Measurements from ENCODE around the gene CGB7.
"Not testable (repeated sequence)": the region's sequence is repeated elsewhere in the genome, so short reads cannot be mapped to it uniquely, and the experiment has no call there.

Gene CGB7

DNA sequence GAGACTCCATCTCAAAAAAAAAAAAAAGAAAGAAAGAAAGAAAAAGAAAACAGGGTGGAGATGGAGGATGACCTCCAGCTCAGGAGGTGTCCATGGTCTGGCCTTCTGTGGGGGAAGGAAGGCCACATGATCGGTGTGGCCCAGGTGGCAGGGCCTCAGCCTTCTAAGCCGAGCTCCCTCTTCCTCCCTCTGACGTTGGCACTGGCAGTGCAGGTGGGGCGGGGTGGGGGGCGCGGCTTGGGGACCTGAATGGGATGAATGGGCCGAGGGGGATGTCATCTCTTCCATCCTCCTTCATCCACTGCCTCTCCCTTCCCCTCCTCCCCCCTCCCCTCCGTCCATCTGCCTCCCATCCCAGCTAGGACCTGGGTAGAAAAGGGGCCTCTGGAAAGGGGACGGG is 17.8 kb downstream of the CGB7 start:
- DNase-seq: not testable (repeated sequence)

GRCh38 chr19:49038557-49039276 is 18.8 kb downstream of the CGB7 start:
- DNase-seq: not testable (repeated sequence)

GRCh38 chr19:49038111-49038510 is 19.4 kb downstream of the CGB7 start:
- not testable (repeated sequence) for DNase-seq

DNA sequence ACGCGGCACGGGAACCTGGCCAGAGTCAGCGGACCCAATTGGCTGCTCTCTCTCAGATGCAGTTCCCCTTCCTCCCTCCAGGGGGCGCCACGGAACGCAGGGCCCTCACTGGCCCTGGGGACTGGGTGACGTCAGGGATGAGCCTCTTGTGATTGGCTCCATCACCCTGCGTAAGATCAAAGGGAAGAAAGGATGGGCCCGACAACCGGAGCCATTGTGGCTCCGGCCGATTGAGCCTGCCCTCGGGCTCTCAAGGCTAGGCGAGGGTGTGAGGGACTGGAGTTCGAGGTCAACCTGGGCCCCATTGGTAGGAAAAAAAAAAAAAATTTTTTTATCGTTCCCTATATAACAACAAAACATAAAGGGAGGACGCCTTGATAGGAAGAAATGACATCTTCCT is 20.7 kb downstream of the CGB7 start, which contains the start of gene CGB1:
TSS of gene CGB1 (minus strand) at position 81 of the 400 bp plus-strand sequence. CDS start 184 bp downstream, outside the sequence.
- DNase-seq: peak; percentile 46 to 56 (median 55)

GRCh38 chr19:49031642-49032301 is 25.8 kb downstream of the CGB7 start, which contains the start of gene CGB2:
Gene CGB2, plus strand, starts transcription at chr19:49031890. Its CDS starts 206 bp downstream, at chr19:49032096.
- DNase-seq: peak; percentile 44 to 57 (median 57)

DNA sequence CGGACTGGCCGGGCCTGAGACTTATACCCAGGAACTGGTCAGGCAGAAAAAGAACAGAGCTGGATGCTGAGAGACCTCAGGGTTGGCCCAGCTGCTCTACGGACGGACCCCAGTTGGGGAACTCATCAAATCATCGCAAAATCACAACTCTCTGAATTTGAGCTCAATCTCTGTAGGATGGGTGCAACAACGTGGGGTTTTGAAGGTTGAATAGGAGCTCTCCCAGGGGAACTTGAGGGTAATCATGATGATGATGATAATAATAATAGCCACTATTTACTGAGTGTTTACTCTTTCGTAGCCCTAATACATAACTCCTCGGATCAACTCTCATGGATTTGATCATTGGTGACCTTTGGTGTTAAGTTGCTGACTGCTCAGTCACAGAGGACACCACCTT is 27.2 kb downstream of the CGB7 start:
- not testable (repeated sequence) for DNase-seq

- DNase-seq: not testable (repeated sequence)
These were observed 27.8 kb downstream of the CGB7 start for GRCh38 chr19:49029749-49030148.

GRCh38 chr19:49028686-49029085 is 28.9 kb downstream of the CGB7 start:
- DNase-seq: not testable (repeated sequence)

GRCh38 chr19:49025599-49025998 is 31.9 kb downstream of the CGB7 start:
- DNase-seq: not testable (repeated sequence)

DNA sequence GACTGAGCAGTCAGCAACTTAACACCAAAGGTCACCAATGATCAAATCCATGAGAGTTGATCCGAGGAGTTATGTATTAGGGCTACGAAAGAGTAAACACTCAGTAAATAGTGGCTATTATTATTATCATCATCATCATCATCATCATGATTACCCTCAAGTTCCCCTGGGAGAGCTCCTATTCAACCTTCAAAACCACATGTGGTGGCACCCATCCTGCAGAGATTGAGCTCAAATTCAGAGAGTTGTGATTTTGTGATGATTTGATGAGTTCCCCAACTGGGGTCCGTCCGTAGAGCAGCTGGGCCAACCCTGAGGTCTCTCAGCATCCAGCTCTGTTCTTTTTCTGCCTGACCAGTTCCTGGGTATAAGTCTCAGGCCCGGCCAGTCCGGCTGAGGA is 32.5 kb downstream of the CGB7 start:
- not testable (repeated sequence) for DNase-seq

- not testable (repeated sequence) for DNase-seq
These were observed 33.3 kb downstream of the CGB7 start, which contains the start of gene CGB3 for GRCh38 chr19:49024233-49024632. Gene CGB3, minus strand, starts transcription at chr19:49024333. Its CDS starts 362 bp downstream, at chr19:49023971.

GRCh38 chr19:49022116-49022515 is 35.4 kb downstream of the CGB7 start:
- peak; percentile 48 to 62 (median 51) for DNase-seq

DNA sequence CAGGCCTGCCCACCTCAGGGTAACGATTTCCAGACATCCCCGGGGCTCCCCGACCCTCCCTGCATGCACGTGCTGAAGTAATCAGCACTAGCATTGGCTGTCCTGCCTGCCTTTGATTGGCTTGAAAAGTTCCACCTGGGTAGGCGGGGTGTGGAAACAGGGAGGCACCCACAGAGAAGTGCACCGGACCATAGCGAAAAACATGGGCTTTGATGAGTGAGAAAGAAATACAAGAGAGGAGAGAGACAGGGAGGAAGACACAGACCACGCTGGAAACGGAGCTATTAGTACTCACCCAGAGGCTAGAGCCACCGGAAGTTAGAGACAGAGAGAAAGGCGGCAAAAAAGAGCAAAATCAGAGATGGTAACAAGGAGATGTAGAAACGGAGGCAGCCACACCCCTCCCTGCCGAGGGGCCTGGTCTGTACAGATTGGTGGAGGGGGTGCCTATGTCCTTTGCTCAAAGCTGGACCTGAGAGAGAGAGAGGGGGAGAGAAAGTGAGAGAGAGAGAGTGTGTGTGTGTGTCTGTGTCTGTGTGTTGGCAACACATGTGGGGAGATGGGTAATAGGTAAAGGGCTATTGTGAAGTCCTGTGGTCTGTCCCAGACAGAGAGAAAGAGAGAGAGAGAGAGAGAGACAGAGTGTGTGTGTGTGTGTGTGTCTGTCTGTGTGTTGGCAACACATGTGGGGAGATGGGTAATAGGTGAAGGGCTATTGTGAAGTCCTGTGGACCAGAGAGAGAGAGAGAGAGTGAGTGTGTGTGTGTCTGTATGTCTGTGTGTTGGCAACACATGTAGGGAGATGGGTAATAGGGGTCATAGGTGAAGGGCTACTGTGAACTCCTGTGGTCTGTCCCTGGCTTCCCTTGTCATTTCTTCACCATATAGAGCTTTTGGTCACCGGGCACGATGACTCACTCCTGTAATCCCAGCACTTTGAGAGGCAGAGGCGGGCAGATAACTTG is 36.3 kb downstream of the CGB7 start:
- peak; percentile 47 to 61 (median 54) for DNase-seq

GRCh38 chr19:49020342-49020741 is 37.2 kb downstream of the CGB7 start:
- DNase-seq: no peak

GRCh38 chr19:49019242-49019932 is 38.2 kb downstream of the CGB7 start:
- peak; percentile 45 to 77 (median 59) for DNase-seq

- peak in 1 of 3 donors; percentile 26 for DNase-seq
These were observed 38.9 kb downstream of the CGB7 start for GRCh38 chr19:49018388-49019241.

DNA sequence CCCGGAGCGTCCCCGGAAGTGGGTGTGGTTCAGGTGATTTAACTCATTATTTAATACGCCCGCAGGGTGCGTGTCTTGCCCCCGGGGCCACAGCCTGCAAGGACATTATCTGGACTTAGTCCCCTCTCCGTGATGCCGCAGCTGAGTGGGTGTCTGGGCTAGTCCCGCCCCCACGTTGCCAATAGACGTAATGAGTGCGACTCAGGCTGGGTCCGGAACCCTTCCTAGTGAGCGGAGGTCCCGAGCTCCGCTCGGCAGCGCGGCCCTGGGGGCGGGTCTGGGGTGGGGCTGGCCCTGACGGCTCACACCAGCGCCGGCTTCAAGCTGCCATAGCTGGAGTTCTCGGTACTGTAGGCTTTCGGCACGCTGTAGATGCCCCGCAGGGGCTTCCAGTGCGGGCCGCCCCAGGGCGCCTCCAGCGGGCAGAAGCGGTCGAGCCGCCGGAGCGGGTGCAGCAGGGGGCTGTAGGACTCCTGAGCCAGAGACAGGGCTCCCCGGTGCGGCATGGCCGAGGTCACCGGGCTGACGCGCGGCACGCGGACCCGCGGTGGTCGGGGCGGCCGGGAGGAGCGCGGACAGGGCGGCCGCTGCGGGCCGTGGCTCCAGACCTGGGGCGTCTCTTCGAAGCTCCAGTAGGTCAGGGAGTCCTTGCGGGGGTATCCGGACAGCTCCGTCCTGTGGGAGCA is 39.7 kb downstream of the CGB7 start:
- DNase-seq: peak; percentile 64 to 77 (median 70)

GRCh38 chr19:49017041-49017665 is 40.4 kb downstream of the CGB7 start, which contains the start of gene LHB:
Gene LHB, minus strand, starts transcription at chr19:49017091. Its CDS starts 10 bp downstream, at chr19:49017081.
- DNase-seq: no peak

GRCh38 chr19:49016067-49016839 is 41.3 kb downstream of the CGB7 start:
- no peak for DNase-seq

All from suppressor macrophage treated with lipopolysaccharide for 1 hour (primary cell).